Measurements from ENCODE around the gene PVR. TPM values are rescaled to one million over a fixed set of nuclear protein-coding genes. Genes with fewer than 3 reads are reported as not detected.

The PVR gene
- total RNA-seq, 6 experiments from 2014 or later, result 45.9 to 76.2 (median 54.3) TPM

DNA sequence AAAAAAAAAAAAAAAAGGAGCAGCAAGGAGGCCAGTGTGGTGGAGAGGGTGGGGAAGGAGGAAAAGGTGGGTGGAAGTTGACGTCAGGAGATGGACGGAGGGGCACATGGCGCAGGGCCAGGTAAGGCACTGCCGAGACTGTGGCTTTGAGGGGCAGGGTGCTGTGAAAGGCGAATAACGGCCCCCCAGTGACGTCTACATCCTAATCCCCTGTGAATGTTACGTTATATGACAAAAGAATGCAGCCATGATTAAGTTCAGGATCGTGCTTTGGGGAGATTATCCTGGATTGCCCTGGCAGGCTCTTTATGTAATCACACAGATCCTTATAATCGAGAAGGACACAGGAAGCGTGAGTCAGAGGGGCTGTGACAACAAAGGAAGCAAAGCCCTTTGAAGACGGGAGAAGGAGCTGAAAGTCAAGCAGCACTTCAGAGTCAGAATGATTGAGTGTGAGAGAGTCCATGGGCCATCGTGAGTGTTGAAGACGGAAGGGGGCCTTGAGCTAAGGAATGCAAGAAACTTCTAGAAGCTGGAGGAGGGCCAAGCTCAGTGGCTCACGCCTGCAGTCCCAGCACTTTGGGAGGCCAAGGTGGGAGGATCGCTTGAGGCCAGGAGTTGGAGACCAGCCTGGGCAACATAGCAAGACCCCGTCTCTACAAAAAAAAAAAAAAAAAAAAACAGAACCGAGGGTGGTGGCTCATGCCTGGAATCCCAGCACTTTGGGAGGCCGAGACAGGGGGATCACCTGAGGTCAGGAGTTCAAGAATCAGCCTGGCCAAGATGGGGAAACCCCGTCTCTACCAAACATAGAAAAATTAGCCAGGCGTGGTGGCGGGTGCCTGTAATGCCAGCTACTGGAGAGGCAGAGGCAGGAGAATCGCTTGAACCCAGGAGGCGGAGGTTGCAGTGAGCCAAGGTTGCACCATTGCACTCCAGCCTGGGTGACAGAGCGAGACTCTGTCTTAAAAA, 41.5 kb downstream of the PVR start:
- no peaks in the 10 kb centered on the region for H3K36me3 Mint-ChIP-seq (ENCODE audit: low read depth)
- H3K4me1 Mint-ChIP-seq (ENCODE audit: low read depth), result peaks cover 40% of the 10 kb centered on the region
- H3K9me3 Mint-ChIP-seq, result peaks cover 4% of the 10 kb centered on the region; the same call in 1 of the 2 replicates
- peak; percentile 96 for DNase-seq
- H3K4me3 Mint-ChIP-seq, result peak overlapping the region; percentile 53
- peaks cover 4% of the 10 kb centered on the region; the same call in 1 of the 2 replicates for H3K27me3 Mint-ChIP-seq (ENCODE audit: insufficient read depth)
- no peak for TF ChIP-seq CTCF (IDR thresholded peaks at IDR 0.05)
- H3K27ac Mint-ChIP-seq, result peak overlapping the region; percentile 81

- peaks cover 4% of the 10 kb centered on the region; the same call in 1 of the 2 replicates for H3K27me3 Mint-ChIP-seq (ENCODE audit: insufficient read depth)
- H3K4me3 Mint-ChIP-seq, result no peak overlapping the region
- peaks cover 40% of the 10 kb centered on the region for H3K4me1 Mint-ChIP-seq (ENCODE audit: low read depth)
- no peak for TF ChIP-seq CTCF (IDR thresholded peaks at IDR 0.05)
- peaks cover 4% of the 10 kb centered on the region; the same call in 1 of the 2 replicates for H3K9me3 Mint-ChIP-seq
- peak; percentile 49 for DNase-seq
- H3K27ac Mint-ChIP-seq, result peak overlapping the region; percentile 81
- H3K36me3 Mint-ChIP-seq (ENCODE audit: low read depth), result no peaks in the 10 kb centered on the region
Measured at GRCh38 chr19:44685877-44686276, 42.2 kb downstream of the PVR start.

DNA sequence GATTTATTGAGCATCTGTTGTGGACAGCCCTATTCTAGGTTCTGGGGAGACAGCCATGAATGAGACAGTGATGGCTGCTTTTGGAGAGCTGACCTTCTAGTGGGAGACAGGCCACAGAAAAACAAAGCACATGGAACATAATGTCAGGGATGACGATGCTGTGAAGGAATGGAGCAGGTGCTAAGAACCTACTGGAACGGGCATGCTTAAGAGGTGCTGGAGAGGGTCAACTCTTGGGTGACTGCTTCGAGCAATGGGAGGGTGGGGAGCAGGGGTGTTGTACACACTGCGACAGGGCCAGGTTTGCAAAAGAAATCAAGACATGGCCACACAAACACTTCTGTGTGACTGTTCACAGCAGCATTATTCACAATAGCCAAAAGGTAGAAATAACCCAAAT, 43.2 kb downstream of the PVR start:
- H3K4me3 Mint-ChIP-seq, result no peak overlapping the region
- H3K27me3 Mint-ChIP-seq (ENCODE audit: insufficient read depth), result peaks cover 4% of the 10 kb centered on the region; the same call in 1 of the 2 replicates
- no peak overlapping the region for H3K27ac Mint-ChIP-seq
- no peak for DNase-seq
- no peaks in the 10 kb centered on the region for H3K36me3 Mint-ChIP-seq (ENCODE audit: low read depth)
- H3K9me3 Mint-ChIP-seq, result peaks cover 4% of the 10 kb centered on the region; the same call in 1 of the 2 replicates
- TF ChIP-seq CTCF (IDR thresholded peaks at IDR 0.05), result no peak
- peaks cover 44% of the 10 kb centered on the region for H3K4me1 Mint-ChIP-seq (ENCODE audit: low read depth)

DNA sequence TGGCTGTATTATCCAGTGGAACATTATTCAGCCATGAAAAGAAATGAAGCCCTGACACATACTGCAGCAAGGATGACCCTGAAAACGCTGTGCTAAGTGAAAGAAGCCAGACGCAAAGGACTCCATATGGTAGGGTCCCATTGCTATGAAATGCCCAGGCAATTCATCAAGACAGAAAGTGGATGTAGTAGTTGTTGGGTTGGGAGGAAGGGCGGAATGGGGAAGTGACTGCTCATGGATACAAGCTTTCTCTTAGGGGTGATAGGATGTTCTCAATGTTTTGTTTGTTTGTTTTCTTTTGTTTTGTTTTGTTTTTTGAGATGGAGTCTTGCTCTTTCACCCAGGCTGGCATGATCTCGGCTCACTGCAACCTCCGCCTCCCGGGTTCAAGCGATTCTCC, 44.2 kb downstream of the PVR start:
- TF ChIP-seq CTCF (IDR thresholded peaks at IDR 0.05), result no peak
- Mint-ChIP-seq H3K4me1 (ENCODE audit: low read depth) (peaks cover 54% of the 10 kb centered on the region), H3K36me3 (ENCODE audit: low read depth) (no peaks in the 10 kb centered on the region)

DNA sequence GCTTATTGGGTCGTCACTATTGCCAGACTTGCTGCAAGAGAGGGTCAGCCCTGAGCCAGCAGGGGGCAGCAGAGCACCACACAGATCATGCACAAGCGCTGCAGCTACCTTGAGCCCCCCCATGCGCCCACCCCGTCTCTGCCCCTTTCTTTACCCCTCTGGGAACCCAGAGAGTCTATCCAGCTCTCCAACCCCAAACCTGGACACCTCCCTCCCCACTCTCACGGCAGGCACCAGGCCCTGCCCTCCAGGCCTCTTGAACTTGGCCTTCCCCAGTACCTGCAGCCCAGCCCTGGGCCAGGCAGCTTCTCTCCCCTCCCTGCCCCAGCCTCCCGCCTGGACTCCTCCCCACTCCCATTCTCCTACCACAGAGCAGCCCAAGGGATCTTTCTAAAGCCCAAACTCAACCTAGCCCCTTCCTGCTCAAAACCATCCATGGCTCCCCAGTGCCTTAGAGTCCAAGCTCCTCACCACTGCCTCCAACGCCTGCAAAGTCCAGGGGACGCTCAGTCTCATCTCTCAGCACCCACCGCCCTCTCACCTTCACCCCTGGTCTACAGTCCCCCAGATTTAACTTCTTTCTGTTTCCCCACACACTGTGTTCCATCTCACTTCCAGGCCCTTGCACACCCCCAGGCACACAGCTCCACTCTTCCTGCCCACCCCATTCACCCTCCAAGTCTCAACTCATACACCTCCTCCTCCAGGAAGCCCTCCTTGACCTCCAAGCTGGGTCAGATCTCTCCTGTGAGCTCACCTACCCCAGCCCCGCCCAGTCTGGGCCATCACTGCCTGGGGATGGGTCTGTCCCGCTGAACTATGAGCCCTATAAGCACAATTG, 45.8 kb downstream of the PVR start:
- peak; percentile 94 for TF ChIP-seq CTCF (IDR thresholded peaks at IDR 0.05)
- H3K4me1 Mint-ChIP-seq (ENCODE audit: low read depth), result peaks cover 49% of the 10 kb centered on the region
- H3K27me3 Mint-ChIP-seq (ENCODE audit: insufficient read depth), result peaks cover 4% of the 10 kb centered on the region; the same call in 1 of the 2 replicates
- peak; percentile 24 for DNase-seq
- no peak overlapping the region for H3K27ac Mint-ChIP-seq
- no peak overlapping the region for H3K4me3 Mint-ChIP-seq
- no peaks in the 10 kb centered on the region for H3K36me3 Mint-ChIP-seq (ENCODE audit: low read depth)
- peaks cover 4% of the 10 kb centered on the region; the same call in 1 of the 2 replicates for H3K9me3 Mint-ChIP-seq

More for the DNA sequence above, 44.2 kb downstream of the PVR start:
- Mint-ChIP-seq H3K9me3 (peaks cover 4% of the 10 kb centered on the region; the same call in 1 of the 2 replicates), H3K4me3 (no peak overlapping the region), H3K27ac (no peak overlapping the region), H3K27me3 (ENCODE audit: insufficient read depth) (peaks cover 4% of the 10 kb centered on the region; the same call in 1 of the 2 replicates)
- no peak for DNase-seq

Data from HFFc6 (cell line).